Esophagus muscularis mucosa (tissue), 4 donors: ENCODE data around the gene ITPR1.

ENCODE experiments used
- EP300 ChIP-seq: sonication (generic); formaldehyde crosslinking; IDR thresholded peaks from one replicate; pipeline ENCODE4 v1.6.1; 2017; ENCODE audit warnings: antibody characterized with exemption
- POLR2A ChIP-seq: fragments of 450-650 bp; IDR thresholded peaks from one replicate; pipeline ENCODE4 v1.6.1; 2017; ENCODE audit warnings: antibody characterized with exemption, moderate library complexity, mild to moderate bottlenecking, low read depth
- TF ChIP-seq, protein P1 (sequence below), 3 experiments: fragments of 200-600 bp in 2 of 3; fragments of 450-650 bp in 1 of 3; sonication (generic) in 2 of 3; IDR thresholded peaks; one replicate each; pipeline ENCODE4 v1.5.1; 2017 to 2019; ENCODE audit warnings: antibody characterized with exemption in 3 of 3, mild to moderate bottlenecking in 2 of 3, moderate library complexity in 1 of 3

GRCh38 chr3:4758957-4759656 lies 266.0 kb downstream of the ITPR1 start:
- TF ChIP-seq EP300 (no peak), POLR2A (no peak)
- TF ChIP-seq, protein P1, sequence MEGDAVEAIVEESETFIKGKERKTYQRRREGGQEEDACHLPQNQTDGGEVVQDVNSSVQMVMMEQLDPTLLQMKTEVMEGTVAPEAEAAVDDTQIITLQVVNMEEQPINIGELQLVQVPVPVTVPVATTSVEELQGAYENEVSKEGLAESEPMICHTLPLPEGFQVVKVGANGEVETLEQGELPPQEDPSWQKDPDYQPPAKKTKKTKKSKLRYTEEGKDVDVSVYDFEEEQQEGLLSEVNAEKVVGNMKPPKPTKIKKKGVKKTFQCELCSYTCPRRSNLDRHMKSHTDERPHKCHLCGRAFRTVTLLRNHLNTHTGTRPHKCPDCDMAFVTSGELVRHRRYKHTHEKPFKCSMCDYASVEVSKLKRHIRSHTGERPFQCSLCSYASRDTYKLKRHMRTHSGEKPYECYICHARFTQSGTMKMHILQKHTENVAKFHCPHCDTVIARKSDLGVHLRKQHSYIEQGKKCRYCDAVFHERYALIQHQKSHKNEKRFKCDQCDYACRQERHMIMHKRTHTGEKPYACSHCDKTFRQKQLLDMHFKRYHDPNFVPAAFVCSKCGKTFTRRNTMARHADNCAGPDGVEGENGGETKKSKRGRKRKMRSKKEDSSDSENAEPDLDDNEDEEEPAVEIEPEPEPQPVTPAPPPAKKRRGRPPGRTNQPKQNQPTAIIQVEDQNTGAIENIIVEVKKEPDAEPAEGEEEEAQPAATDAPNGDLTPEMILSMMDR (IDR thresholded peaks at IDR 0.05), result no peak
